GM19035 (cell line): ENCODE measurements around the gene NUDT3.
"Not testable (repeated sequence)": the region's sequence is repeated elsewhere in the genome, so short reads cannot be mapped to it uniquely, and the experiment has no call there.

Experiments used
- ATAC-seq: cut with Tn5 transposase; IDR thresholded peaks from one replicate; pipeline ENCODE4 v1.9.1; 2021; ENCODE audit not compliant: unreplicated experiment

NUDT3 gene

DNA sequence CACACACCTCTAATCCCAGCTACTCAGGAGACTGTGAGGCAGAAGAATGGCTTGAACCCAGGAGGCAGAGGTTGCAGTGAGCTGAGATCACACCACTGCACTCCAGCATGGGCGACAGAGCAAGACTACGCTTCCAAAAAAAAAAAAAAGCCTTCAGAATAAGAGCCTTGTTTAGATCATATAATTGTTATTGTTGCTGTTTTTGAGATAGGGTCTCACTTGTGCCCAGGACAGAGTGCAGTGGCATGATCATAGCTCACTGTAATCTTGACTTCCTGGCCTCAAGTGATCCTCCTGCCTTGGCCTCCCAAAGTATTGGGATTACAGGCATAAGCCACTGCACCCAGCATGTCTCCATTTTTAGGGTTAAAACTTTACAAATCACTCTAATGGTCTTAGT is 68.2 kb downstream of the NUDT3 start:
- not testable (repeated sequence) for ATAC-seq

- ATAC-seq = no peak
These were observed 69.2 kb downstream of the NUDT3 start for GRCh38 chr6:34323300-34323699.

GRCh38 chr6:34322732-34323131 is 69.7 kb downstream of the NUDT3 start:
- no peak for ATAC-seq

GRCh38 chr6:34321821-34322220 is 70.6 kb downstream of the NUDT3 start:
- ATAC-seq = no peak

DNA sequence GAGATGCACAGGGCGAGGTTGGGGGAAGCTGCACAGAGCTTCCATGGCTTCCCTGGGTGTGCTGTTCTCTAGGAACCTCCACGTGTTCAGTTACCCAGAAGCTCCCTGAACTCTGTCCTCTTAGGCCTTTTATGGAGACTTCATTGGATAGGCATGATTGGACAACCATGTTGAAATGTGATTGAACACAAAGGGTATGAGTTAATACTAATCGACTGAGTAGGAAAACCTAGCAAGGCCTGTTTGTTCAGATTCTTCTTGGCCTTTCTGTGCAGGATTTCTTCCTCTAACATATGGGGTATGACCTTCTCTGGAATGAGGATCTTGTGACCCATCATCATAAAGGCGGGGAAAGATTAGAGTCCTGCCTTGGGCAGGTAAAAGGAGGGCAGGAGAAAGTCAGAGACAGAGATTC is 73.0 kb downstream of the NUDT3 start:
- ATAC-seq = no peak

DNA sequence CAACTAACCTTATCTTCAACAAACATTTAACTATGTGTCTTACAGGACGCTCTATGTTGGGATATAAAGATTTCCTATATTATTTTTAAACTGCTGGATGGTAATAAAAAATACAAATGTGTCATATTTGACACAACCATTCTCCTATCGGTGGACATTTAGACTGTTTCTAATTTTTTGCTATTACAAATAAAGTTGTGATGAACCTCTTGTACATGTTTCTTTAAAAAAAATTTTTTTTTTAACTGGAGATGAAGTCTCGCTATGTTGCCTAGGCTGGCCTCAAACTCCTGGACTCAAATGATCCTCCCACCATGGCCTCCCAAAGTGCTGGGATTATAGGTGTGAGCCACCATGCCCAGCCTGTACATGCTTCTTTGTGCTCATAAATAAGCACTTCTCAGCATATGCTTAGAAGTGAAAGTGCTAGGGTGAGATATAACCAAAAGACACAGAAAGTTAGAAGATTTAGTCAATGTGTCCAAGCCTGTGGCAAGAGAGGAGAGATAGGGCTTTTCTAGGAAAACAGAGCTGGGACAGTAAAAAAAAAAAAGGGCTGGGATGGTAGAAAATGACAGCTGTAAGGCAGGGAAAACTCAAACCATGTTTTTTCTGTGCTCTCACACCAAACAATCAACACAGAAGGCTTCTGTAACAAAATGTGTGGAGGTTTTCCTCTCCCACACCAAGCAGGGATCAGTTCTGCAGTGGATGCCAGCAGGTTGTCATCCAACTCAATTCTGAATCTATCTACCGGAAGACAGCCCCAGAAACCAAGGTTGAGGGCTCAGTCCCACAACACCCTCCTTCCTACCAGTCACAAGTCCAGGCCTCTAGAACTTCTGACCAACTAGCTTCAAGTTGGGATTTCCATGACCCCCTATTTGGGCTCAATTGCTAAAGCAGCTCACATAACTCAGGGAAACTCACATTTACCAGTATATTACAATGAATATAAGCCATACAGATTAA is 73.7 kb downstream of the NUDT3 start:
- ATAC-seq = no peak

- no peak for ATAC-seq
These were observed 74.5 kb downstream of the NUDT3 start for GRCh38 chr6:34317882-34318498.

- no peak for ATAC-seq
These were observed 75.3 kb downstream of the NUDT3 start for GRCh38 chr6:34317172-34317477.

DNA sequence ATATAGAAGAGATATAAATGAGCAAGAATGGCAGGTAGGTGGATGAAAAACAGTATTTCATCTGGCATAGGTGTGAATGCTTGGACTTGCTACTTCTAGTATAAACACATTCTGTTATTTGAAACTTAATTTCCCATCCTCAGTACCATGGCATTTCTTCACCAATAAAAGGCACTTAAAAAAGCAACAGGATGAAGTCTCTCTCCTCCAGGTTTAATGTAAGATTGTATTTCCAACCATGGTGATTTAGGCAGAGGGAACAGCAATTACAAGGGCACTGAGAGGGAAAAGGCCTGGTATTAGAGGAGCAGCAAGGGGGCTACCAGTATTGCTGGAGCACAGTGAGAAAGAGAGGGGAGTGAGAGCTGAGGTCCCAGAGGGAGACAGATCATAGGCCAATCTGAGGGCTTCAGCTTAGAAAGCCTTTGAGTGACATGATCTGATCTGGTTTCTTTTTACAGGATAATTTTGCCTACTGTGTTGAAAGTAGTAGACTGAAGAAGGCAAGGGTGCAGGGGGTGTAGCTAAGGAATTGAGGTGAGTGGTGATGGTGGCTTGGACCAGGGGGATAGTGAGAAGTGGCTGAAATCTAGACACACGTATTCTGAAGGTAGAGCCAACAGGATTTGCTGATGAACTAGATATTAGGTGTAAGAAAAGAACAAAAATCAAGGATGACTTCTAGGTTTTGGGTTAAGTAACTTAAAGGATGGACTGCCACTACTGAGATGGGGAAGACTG is 75.9 kb downstream of the NUDT3 start:
- ATAC-seq = no peak

DNA sequence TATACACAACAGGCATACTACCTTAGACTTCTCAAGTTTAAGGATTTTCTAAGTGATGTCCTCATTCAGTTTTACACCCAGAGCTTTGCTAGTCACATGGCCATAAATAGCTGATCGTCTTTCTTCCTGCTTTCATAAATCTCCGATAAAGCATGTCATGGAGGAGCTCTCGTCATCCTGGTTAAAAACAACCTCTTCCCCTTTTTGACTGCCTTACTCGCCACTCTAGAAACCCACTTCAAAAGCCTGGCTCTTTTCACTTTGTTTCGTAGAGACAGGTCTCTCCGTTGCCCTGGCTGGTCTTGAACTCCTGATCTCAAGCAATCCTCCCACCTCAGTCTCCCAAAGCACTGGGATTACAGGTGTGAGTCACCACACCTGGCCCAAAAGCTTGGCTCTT is 76.7 kb downstream of the NUDT3 start:
- no peak for ATAC-seq

DNA sequence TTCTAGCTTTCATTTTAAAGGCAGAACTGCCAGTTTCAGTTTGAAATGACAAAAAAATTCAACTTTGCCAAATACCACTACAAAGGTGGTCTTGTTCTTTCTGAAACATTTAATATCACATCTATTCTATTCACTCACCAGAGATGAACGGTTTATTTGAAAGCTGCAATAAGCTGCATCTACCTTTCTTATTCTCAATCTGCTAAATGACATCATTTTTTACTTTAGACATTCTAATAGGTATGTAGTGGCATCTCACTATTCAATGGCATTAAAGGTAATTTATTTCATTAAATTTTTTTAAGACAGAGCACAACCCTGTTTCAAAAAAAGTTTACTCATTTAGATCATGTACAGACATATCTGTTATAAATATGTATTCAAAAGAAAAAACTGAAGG is 77.2 kb downstream of the NUDT3 start:
- no peak for ATAC-seq

DNA sequence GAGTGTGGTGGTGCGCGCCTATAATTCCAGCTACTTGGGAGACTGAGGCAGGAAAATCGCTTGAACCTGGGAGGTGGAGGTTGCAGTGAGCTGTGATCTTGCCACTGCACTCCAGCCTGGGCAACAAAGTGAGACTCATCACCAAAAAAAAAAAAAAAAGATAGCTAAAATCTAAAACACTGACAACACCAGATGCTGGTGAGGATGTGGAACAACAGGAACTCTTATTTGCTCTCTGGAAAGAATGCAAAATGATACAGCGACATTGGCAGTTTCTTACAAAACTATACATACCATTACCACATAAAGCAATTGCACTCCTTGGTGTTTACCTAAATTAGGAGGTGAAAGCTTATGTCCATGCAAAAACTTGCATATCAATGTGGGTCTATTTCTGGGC is 80.2 kb downstream of the NUDT3 start:
- ATAC-seq = no peak

DNA sequence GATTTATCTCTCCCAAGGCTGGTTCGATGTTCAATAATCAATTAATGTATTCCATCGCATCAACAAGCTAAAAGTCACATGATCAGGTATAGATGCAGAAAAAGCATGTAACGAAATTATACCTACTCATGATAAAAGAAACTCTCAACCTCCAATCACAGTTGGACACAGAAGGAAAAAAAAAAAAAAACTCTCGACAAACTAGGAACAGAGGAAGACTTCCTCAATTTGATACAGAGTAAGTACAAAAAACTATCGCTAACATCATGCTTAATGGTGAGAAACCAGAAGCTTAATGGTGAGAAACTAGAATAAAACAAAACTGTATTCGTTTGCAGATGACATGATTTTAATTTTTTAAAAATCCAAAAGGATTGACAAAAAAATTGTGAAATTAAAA is 81.7 kb downstream of the NUDT3 start:
- no peak for ATAC-seq

GRCh38 chr6:34308483-34308882 is 84.0 kb downstream of the NUDT3 start:
- ATAC-seq = no peak

DNA sequence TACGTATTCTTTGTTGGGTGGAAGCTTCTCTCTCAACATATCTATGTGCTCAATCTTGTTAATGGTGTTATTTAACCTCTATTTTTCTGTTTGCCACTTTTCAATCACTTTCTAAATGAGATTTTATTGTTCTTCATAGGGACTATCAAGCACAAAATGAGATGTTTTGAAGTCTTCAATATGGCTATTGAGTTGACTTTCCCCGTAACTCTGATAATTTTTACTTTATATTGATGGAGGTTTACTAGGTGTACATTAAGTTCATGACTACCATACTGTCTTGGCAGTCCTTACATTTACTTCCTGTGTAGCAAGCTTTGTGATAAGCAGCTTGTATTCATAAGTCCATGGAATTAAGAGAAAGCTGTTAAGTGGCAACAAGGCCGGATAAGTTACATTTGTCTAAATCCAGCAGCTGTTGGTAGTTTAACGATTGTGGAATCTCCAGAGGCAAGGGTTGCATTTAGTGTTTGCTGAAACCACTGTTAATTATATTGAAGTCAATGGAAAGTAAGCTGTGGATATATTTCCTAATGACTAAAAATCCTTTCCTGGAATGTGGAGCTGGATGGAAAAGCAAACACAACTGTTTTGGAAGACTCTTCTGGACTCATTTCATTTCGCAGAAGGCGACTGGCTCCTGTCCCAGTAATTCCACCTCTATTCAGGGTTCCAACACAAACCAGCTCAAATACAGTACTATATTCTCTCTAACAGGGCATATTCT is 86.3 kb downstream of the NUDT3 start:
- no peak for ATAC-seq

DNA sequence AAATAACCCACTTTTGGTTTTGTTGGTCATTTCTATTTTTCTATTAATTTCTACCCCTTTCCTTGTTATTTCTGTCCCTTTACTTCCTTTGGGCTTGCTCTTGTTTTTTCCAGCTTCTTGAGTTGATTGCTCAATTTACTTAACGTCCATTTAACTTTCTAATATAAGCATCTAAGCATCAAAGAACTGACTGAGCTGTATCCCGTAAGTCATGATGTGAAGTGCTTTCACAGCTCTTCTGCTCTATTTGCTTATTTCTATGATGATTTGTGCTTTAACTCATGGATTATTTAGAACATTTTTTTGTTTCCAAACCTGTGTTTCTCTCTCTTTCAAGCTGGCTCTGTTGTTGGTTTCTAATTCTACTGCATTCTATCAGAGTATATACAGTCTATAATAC is 87.0 kb downstream of the NUDT3 start:
- no peak for ATAC-seq

- no peak for ATAC-seq
These were observed 88.3 kb downstream of the NUDT3 start for GRCh38 chr6:34304164-34304563.

- ATAC-seq = no peak
These were observed 89.5 kb downstream of the NUDT3 start for GRCh38 chr6:34302929-34303328.

DNA sequence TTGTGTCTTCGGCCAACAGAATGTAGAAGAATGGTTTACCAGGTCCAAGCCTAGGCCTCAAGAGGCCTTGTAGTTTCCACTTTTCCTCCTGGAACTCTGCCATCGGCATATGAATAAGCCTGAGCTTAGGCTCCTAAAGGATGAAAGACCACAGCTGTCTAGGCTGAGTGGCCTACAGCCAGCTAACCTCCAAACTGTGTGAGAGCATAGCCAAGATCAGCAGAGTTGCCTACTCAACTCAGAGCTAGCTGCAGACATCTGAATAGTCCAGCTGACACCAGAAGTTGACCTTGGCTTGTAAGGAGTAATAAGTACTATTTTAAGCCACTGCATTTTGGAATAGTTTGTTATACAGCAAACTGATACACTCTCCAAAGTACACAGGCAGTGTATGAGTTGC is 91.1 kb downstream of the NUDT3 start:
- ATAC-seq = no peak

DNA sequence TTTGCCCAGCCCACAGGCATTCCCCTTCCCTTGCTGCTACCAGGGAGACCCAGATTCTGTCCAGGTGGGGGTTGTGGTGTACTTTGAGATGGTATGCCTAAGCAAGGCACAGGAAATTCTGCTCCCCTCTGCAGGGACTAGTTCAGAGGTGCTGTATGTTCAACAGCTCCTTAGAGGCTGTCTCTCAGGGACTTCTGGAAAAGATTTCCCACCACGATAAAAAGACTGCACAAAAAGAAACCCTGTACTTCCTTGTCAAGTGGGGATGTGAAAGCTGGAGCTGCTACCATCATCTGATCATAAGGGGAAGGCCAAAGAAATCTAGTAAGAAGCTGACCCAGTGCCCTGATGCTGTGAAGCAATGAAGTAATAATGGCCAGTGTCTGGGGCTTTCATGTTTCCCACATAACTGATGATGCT is 92.1 kb downstream of the NUDT3 start:
- no peak for ATAC-seq

- no peak for ATAC-seq
These were observed 93.5 kb downstream of the NUDT3 start for GRCh38 chr6:34298941-34299340.
